NCI-H524 (cell line): ENCODE data around the gene SCUBE2.

Source experiments
- DNase-seq, 2 experiments: peaks; one replicate each; lab custom pipeline; 2025; lab: John Stamatoyannopoulos, UW

Gene SCUBE2

GRCh38 chr11:9091044-9091922, at the start of gene SCUBE2:
Gene SCUBE2, minus strand, starts transcription at chr11:9091599. Its CDS starts 71 bp downstream, at chr11:9091528.
- no peak for DNase-seq

GRCh38 chr11:9141186-9141585, 49.8 kb upstream of the SCUBE2 start:
- DNase-seq, result no peak

- no peak for DNase-seq
These were observed 48.4 kb upstream of the SCUBE2 start for GRCh38 chr11:9139628-9140357.

- peak in 1 of 2 experiments; percentile 7 for DNase-seq
These were observed 47.5 kb upstream of the SCUBE2 start for GRCh38 chr11:9138612-9139579.

GRCh38 chr11:9138133-9138453, 46.7 kb upstream of the SCUBE2 start:
- no peak for DNase-seq

GRCh38 chr11:9137293-9138132, 46.1 kb upstream of the SCUBE2 start:
- peak; percentile 45 to 74 for DNase-seq

- DNase-seq, result no peak
These were observed 45.3 kb upstream of the SCUBE2 start for GRCh38 chr11:9136741-9137140.

GRCh38 chr11:9133956-9134355, 42.6 kb upstream of the SCUBE2 start:
- no peak for DNase-seq

GRCh38 chr11:9132203-9132878, 40.9 kb upstream of the SCUBE2 start:
- no peak for DNase-seq

GRCh38 chr11:9130297-9130696, 38.9 kb upstream of the SCUBE2 start:
- no peak for DNase-seq

GRCh38 chr11:9126636-9127035, 35.2 kb upstream of the SCUBE2 start:
- no peak for DNase-seq

GRCh38 chr11:9125185-9125886, 33.9 kb upstream of the SCUBE2 start:
- no peak for DNase-seq

- no peak for DNase-seq
These were observed 32.4 kb upstream of the SCUBE2 start for GRCh38 chr11:9123595-9124304.

GRCh38 chr11:9121469-9121796, 30.0 kb upstream of the SCUBE2 start:
- no peak for DNase-seq

GRCh38 chr11:9120664-9121468, 29.5 kb upstream of the SCUBE2 start:
- DNase-seq, result peak; percentile 2 to 29

- DNase-seq, result no peak
These were observed 26.9 kb upstream of the SCUBE2 start for GRCh38 chr11:9118277-9118676.

GRCh38 chr11:9112075-9112474, 20.7 kb upstream of the SCUBE2 start:
- no peak for DNase-seq

- no peak for DNase-seq
These were observed 18.7 kb upstream of the SCUBE2 start for GRCh38 chr11:9109858-9110731.
